SK-N-SH treated with all-trans-retinoic acid at 6 μM for 48 hours (cell line): ENCODE data around the gene PITPNC1.
A peak's percentile ranks its signal among the peaks of the same experiment; 100 is the strongest.

ENCODE experiments used
- ATAC-seq: fragments of 200-7000 bp; cut with Tn5 transposase; 3 replicates; pipeline ENCODE4 v1.9.1; 2020; ENCODE audit warnings: mild to moderate bottlenecking, moderate library complexity
- ARNTL ChIP-seq: fragments of 450-650 bp; formaldehyde crosslinking; IDR thresholded peaks from 2 replicates; pipeline ENCODE4 v1.5.0; 2020; ENCODE audit warnings: low read depth, mild to moderate bottlenecking, moderate library complexity, borderline replicate concordance
- BACH2 ChIP-seq: fragments of 250-450 bp; sonication (Bioruptor Pico); IDR thresholded peaks from 2 replicates; pipeline ENCODE4 v1.9.0; 2021; ENCODE audit warnings: mild to moderate bottlenecking, borderline replicate concordance
- ESRRG ChIP-seq: fragments of 250-450 bp; sonication (Bioruptor Pico); IDR thresholded peaks from 2 replicates; pipeline ENCODE4 v1.6.1; 2021; ENCODE audit warnings: mild to moderate bottlenecking
- ISL1 ChIP-seq: fragments of 250-450 bp; sonication (Bioruptor Pico); IDR thresholded peaks from 2 replicates; pipeline ENCODE4 v2.1.2; 2022; ENCODE audit warnings: mild to moderate bottlenecking, moderate library complexity
- OSR1 ChIP-seq: fragments of 250-450 bp; sonication (Bioruptor Pico); IDR thresholded peaks from 2 replicates; pipeline ENCODE4 v1.8.0; 2022; ENCODE audit warnings: moderate library complexity, mild to moderate bottlenecking, inconsistent platforms
- PPARA ChIP-seq: fragments of 250-450 bp; sonication (Bioruptor Pico); IDR thresholded peaks from 2 replicates; pipeline ENCODE4 v1.5.0; 2020; ENCODE audit warnings: mild to moderate bottlenecking, borderline replicate concordance
- SNAI2 ChIP-seq: fragments of 250-450 bp; sonication (Bioruptor Pico); IDR thresholded peaks from 2 replicates; pipeline ENCODE4 v1.5.0; 2020; ENCODE audit warnings: mild to moderate bottlenecking, moderate library complexity
- TOX ChIP-seq: fragments of 250-450 bp; sonication (Bioruptor Pico); IDR thresholded peaks from 2 replicates; pipeline ENCODE4 v1.8.0; 2021; ENCODE audit warnings: mild to moderate bottlenecking, moderate library complexity, borderline replicate concordance
- ZC3H10 ChIP-seq: fragments of 250-450 bp; sonication (Bioruptor Pico); IDR thresholded peaks from 2 replicates; pipeline ENCODE4 v1.5.1; 2021; ENCODE audit warnings: mild to moderate bottlenecking, moderate library complexity
- ZFP3 ChIP-seq: fragments of 250-450 bp; sonication (Bioruptor Pico); IDR thresholded peaks from 2 replicates; pipeline ENCODE4 v1.5.0; 2020; ENCODE audit warnings: mild to moderate bottlenecking, moderate library complexity
- ZFP30 ChIP-seq: fragments of 450-650 bp; formaldehyde crosslinking; IDR thresholded peaks from 2 replicates; pipeline ENCODE4 v1.5.0; 2022; ENCODE audit warnings: mild to moderate bottlenecking, moderate library complexity
- ZNF565 ChIP-seq: fragments of 450-650 bp; formaldehyde crosslinking; conservative IDR thresholded peaks from 2 replicates; pipeline ENCODE4 v1.5.0; 2020; ENCODE audit warnings: low read depth, mild to moderate bottlenecking, moderate library complexity
- ZNF70 ChIP-seq: fragments of 450-650 bp; formaldehyde crosslinking; IDR thresholded peaks from 2 replicates; pipeline ENCODE4 v1.5.0; 2020; ENCODE audit warnings: mild to moderate bottlenecking, moderate library complexity
- ZNF8 ChIP-seq: fragments of 450-650 bp; formaldehyde crosslinking; IDR thresholded peaks from 2 replicates; pipeline ENCODE4 v1.5.0; 2020; ENCODE audit warnings: mild to moderate bottlenecking, moderate library complexity
- TF ChIP-seq, protein P1 (sequence below): fragments of 250-450 bp; sonication (Bioruptor Pico); IDR thresholded peaks from 2 replicates; pipeline ENCODE4 v1.5.1; 2020; ENCODE audit warnings: low read depth, mild to moderate bottlenecking, moderate library complexity
- TF ChIP-seq, protein P2 (sequence below): fragments of 250-450 bp; sonication (Bioruptor Pico); IDR thresholded peaks from 2 replicates; pipeline ENCODE4 v1.5.1; 2021; ENCODE audit warnings: mild to moderate bottlenecking, moderate library complexity
- TF ChIP-seq, protein P3 (sequence below): fragments of 250-450 bp; sonication (Bioruptor Pico); IDR thresholded peaks from 2 replicates; pipeline ENCODE4 v1.8.0; 2021; ENCODE audit warnings: low read depth, mild to moderate bottlenecking, moderate library complexity, borderline replicate concordance
- TF ChIP-seq, protein P4 (sequence below): fragments of 250-450 bp; sonication (Bioruptor Pico); IDR thresholded peaks from 2 replicates; pipeline ENCODE4 v1.8.0; 2020; ENCODE audit warnings: mild to moderate bottlenecking, moderate library complexity, borderline replicate concordance
- TF ChIP-seq, protein P5 (sequence below): fragments of 250-450 bp; sonication (Bioruptor Pico); IDR thresholded peaks from 2 replicates; pipeline ENCODE4 v1.5.0; 2020; ENCODE audit warnings: mild to moderate bottlenecking, moderate library complexity

Gene PITPNC1

DNA sequence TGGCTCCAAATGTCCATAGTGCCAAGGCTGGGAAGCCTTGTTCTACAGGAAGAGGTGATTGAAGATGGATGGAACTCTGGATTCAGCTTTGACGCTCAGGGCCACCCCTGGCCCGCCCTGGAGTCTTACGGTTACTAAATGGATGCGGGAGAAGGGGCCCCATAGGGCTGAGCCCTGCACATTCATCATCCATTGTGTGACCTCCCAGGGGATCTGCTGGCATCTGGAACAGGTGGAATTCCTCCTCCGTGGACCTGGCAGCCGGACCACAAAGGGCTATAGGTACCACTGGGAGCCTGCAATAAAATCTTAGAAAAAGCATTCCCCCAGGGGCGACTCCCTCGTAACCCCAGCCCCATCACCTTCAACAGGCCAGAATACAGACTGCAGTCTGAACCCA is 259.2 kb downstream of the PITPNC1 start (continued):
- TF ChIP-seq, protein P1, sequence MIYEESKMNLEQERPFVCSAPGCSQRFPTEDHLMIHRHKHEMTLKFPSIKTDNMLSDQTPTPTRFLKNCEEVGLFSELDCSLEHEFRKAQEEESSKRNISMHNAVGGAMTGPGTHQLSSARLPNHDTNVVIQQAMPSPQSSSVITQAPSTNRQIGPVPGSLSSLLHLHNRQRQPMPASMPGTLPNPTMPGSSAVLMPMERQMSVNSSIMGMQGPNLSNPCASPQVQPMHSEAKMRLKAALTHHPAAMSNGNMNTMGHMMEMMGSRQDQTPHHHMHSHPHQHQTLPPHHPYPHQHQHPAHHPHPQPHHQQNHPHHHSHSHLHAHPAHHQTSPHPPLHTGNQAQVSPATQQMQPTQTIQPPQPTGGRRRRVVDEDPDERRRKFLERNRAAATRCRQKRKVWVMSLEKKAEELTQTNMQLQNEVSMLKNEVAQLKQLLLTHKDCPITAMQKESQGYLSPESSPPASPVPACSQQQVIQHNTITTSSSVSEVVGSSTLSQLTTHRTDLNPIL (CRISPR knock-in tag) = no peak
- TF ChIP-seq, protein P2, sequence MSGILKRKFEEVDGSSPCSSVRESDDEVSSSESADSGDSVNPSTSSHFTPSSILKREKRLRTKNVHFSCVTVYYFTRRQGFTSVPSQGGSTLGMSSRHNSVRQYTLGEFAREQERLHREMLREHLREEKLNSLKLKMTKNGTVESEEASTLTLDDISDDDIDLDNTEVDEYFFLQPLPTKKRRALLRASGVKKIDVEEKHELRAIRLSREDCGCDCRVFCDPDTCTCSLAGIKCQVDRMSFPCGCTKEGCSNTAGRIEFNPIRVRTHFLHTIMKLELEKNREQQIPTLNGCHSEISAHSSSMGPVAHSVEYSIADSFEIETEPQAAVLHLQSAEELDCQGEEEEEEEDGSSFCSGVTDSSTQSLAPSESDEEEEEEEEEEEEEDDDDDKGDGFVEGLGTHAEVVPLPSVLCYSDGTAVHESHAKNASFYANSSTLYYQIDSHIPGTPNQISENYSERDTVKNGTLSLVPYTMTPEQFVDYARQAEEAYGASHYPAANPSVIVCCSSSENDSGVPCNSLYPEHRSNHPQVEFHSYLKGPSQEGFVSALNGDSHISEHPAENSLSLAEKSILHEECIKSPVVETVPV (CRISPR knock-in tag) = no peak
- no peak for TF ChIP-seq OSR1
- TF ChIP-seq ISL1 (CRISPR knock-in tag) = no peak
- TF ChIP-seq SNAI2 = no peak
- no peak for TF ChIP-seq ZNF565
- no peak for TF ChIP-seq PPARA (CRISPR knock-in tag)
- TF ChIP-seq ZC3H10 = no peak
- no peak for TF ChIP-seq ARNTL (CRISPR knock-in tag)
- no peak for TF ChIP-seq ZFP30

DNA sequence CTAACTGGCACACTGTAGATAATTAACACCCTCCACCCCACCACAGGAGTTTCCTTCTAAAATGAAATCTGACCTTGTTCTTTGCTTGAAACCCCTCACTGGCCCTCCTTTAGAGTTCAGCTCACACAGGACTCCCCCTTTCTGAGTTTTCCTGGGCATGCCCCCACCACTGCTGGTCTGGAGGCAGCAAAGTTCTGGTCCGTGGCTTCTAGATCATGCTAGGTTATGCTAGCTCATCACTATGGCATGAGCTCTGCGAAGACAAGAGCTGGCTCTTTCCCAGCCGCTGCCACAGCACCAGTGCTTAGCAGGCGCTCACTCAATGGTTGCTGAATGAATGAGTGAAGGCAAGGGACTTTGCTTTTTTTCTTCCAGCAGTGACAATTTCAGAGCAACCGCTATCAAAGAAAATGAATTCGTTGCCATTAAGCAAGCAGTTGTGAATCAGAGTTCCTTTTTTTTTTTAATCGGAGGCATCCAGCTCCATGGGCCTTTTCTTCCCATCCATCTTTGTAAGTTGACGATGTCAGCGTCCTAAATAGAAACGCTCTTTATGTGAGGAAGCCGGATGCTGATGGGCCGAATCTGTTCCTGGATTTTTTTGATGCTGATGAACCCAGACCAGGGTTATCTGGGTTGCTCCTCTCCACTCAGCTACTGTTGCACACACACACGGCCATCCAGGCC is 259.9 kb downstream of the PITPNC1 start:
- ATAC-seq = peak; percentile 33; the same call in 1 of the 3 replicates
- TF ChIP-seq, protein P3, sequence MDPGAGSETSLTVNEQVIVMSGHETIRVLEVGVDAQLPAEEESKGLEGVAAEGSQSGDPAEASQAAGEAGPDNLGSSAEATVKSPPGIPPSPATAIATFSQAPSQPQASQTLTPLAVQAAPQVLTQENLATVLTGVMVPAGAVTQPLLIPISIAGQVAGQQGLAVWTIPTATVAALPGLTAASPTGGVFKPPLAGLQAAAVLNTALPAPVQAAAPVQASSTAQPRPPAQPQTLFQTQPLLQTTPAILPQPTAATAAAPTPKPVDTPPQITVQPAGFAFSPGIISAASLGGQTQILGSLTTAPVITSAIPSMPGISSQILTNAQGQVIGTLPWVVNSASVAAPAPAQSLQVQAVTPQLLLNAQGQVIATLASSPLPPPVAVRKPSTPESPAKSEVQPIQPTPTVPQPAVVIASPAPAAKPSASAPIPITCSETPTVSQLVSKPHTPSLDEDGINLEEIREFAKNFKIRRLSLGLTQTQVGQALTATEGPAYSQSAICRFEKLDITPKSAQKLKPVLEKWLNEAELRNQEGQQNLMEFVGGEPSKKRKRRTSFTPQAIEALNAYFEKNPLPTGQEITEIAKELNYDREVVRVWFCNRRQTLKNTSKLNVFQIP (CRISPR knock-in tag) = no peak
- TF ChIP-seq TOX (no peak), ARNTL (CRISPR knock-in tag) (no peak), ZNF8 (CRISPR knock-in tag) (no peak), PPARA (CRISPR knock-in tag) (no peak), ZFP30 (no peak), BACH2 (no peak), OSR1 (no peak), ZNF70 (CRISPR knock-in tag) (no peak), ZFP3 (no peak)
- TF ChIP-seq, protein P4, sequence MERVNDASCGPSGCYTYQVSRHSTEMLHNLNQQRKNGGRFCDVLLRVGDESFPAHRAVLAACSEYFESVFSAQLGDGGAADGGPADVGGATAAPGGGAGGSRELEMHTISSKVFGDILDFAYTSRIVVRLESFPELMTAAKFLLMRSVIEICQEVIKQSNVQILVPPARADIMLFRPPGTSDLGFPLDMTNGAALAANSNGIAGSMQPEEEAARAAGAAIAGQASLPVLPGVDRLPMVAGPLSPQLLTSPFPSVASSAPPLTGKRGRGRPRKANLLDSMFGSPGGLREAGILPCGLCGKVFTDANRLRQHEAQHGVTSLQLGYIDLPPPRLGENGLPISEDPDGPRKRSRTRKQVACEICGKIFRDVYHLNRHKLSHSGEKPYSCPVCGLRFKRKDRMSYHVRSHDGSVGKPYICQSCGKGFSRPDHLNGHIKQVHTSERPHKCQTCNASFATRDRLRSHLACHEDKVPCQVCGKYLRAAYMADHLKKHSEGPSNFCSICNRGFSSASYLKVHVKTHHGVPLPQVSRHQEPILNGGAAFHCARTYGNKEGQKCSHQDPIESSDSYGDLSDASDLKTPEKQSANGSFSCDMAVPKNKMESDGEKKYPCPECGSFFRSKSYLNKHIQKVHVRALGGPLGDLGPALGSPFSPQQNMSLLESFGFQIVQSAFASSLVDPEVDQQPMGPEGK (CRISPR knock-in tag) = no peak
- TF ChIP-seq, protein P1 (CRISPR knock-in tag) = no peak

DNA sequence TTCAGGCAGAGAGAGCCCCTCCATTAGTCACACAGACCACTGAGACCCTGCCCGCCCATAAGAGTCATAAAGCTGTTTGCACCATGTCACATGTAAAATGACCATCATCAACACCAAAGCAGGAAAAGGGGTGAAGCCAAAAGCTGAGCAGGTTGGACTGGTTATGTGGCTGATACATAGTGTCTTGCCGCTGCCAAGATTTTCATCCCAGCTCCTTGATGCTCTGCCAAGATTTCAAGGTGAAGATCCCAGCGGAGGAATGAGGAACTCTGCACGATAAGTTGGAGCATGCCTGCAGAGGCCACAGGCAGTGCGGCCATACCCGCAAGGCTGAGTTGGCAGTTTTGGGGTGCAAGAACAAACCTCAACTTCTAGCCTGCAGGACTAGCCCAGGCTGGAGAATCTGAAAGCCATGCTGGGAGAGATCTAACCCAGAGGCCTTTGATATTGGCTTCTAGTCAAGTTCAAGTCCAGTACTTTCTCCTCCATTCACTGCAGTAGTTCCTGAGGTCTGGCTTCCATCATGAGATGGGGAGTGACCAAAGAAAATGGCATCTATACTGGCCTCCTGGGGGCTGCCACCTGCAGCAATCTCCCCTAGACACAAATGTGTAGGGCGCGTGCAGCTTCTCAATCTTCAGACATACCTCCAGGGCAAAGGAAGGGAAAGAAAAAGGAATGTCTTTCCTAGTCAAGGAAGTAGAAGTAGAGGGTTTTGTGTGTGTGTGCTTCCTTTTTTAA is 261.0 kb downstream of the PITPNC1 start:
- TF ChIP-seq ZNF8 (CRISPR knock-in tag) = no peak
- TF ChIP-seq, protein P2 (CRISPR knock-in tag) = no peak
- TF ChIP-seq PPARA (CRISPR knock-in tag) = no peak
- TF ChIP-seq BACH2 = no peak
- TF ChIP-seq, all 23 proteins: peak for 0
- no peak for ATAC-seq

DNA sequence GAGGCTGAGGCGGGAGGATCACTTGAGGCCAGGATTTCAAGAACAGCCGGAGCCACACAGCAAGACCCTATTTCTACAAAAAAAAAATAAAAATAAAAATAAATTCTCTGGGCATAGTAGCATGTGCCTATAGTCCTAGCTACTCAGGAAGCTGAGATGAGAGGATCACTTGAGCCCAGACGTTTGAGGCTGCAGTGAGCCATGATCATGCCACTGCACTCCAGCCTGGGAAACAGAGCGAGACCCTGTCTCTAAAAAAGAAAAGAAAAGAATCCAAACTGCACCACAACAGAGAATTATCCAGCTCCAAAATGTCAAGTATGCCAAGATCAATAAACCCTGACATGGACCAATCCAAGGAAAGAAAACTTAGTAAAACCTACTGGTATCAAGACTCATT is 261.8 kb downstream of the PITPNC1 start:
- ATAC-seq = no peak
- TF ChIP-seq ZC3H10 (no peak), ISL1 (CRISPR knock-in tag) (no peak), TOX (no peak), BACH2 (no peak), ESRRG (CRISPR knock-in tag) (no peak), ARNTL (CRISPR knock-in tag) (no peak), OSR1 (no peak), ZNF8 (CRISPR knock-in tag) (no peak)
- TF ChIP-seq, protein P4 (CRISPR knock-in tag) = no peak
- TF ChIP-seq, protein P5, sequence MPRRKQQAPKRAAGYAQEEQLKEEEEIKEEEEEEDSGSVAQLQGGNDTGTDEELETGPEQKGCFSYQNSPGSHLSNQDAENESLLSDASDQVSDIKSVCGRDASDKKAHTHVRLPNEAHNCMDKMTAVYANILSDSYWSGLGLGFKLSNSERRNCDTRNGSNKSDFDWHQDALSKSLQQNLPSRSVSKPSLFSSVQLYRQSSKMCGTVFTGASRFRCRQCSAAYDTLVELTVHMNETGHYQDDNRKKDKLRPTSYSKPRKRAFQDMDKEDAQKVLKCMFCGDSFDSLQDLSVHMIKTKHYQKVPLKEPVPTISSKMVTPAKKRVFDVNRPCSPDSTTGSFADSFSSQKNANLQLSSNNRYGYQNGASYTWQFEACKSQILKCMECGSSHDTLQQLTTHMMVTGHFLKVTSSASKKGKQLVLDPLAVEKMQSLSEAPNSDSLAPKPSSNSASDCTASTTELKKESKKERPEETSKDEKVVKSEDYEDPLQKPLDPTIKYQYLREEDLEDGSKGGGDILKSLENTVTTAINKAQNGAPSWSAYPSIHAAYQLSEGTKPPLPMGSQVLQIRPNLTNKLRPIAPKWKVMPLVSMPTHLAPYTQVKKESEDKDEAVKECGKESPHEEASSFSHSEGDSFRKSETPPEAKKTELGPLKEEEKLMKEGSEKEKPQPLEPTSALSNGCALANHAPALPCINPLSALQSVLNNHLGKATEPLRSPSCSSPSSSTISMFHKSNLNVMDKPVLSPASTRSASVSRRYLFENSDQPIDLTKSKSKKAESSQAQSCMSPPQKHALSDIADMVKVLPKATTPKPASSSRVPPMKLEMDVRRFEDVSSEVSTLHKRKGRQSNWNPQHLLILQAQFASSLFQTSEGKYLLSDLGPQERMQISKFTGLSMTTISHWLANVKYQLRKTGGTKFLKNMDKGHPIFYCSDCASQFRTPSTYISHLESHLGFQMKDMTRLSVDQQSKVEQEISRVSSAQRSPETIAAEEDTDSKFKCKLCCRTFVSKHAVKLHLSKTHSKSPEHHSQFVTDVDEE (CRISPR knock-in tag) = no peak
